HEK293T (cell line): ENCODE data around the gene NR2C2.

ENCODE experiments used
- ARNT ChIP-seq: fragments of 450-650 bp; IDR thresholded peaks from 2 replicates; pipeline ENCODE4 v1.6.1; 2017; ENCODE audit warnings: mild to moderate bottlenecking
- BHLHE40 ChIP-seq: fragments of 450-650 bp; IDR thresholded peaks from 2 replicates; pipeline ENCODE4 v1.6.1; 2016; ENCODE audit warnings: mild to moderate bottlenecking, moderate library complexity, borderline replicate concordance
- CTBP1 ChIP-seq: fragments of 450-650 bp; IDR thresholded peaks from 2 replicates; pipeline ENCODE4 v1.6.1; 2016; ENCODE audit warnings: borderline replicate concordance
- ELF4 ChIP-seq: fragments of 450-650 bp; IDR thresholded peaks from 2 replicates; pipeline ENCODE4 v1.6.1; 2017; ENCODE audit warnings: antibody characterized with exemption
- FOXA1 ChIP-seq: fragments of 450-650 bp; IDR thresholded peaks from 2 replicates; pipeline ENCODE4 v1.6.1; 2016; ENCODE audit warnings: mild to moderate bottlenecking
- FOXK2 ChIP-seq: fragments of 450-650 bp; IDR thresholded peaks from 2 replicates; pipeline ENCODE4 v1.6.1; 2016; ENCODE audit warnings: mild to moderate bottlenecking
- FOXM1 ChIP-seq: fragments of 450-650 bp; IDR thresholded peaks from 2 replicates; pipeline ENCODE4 v1.6.1; 2017; ENCODE audit warnings: mild to moderate bottlenecking, borderline replicate concordance
- HDGF ChIP-seq: fragments of 450-650 bp; IDR thresholded peaks from 2 replicates; pipeline ENCODE4 v1.6.1; 2017; ENCODE audit warnings: antibody characterized with exemption, borderline replicate concordance
- NFRKB ChIP-seq: fragments of 450-650 bp; IDR thresholded peaks from 2 replicates; pipeline ENCODE4 v1.6.1; 2016; ENCODE audit warnings: mild to moderate bottlenecking, moderate library complexity
- SP1 ChIP-seq: fragments of 450-650 bp; IDR thresholded peaks from 2 replicates; pipeline ENCODE4 v1.6.1; 2017
- SUZ12 ChIP-seq: fragments of 450-650 bp; IDR thresholded peaks from 2 replicates; pipeline ENCODE4 v1.6.1; 2016; ENCODE audit warnings: mild to moderate bottlenecking
- TARDBP ChIP-seq: fragments of 450-650 bp; IDR thresholded peaks from 2 replicates; pipeline ENCODE4 v1.6.1; 2016

DNA sequence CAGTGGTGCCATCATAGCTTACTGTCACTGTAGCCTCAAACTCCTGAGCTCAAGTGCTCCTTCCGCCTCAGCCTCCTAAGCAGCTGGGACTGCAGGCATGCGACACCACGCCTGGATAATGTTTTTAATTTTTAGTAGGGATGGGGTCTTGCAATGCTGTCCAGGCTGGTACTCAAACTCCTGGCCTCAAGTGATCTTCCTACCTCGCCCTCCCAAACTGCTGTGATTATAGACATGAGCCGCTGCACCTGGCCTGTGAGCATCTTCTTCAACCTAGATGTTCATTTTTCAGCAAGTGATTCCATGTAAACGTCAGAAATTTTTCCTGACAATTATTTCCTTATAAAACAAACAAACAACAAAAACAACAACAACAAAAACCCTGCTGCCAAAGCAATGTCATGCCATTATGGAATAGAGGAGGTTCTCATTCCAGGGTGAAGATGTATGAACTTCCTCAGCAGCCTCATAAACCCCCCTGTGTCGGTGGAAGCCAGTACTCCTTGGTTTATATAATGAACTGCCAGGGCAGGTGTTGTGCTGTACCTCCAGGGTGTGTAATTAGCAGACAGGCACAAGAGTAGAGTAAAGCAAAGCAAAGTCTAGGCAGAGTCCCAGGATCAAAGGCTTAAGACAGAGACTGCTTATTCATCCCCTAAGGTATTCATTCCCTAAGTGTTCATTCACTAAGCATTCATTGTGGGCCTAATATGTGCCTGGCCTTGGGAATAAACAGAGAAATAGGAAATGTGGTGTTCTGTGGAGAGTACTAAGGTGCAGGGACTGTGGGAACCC lies 44.6 kb downstream of the NR2C2 start:
- TF ChIP-seq SP1 = no peak
- TF ChIP-seq ARNT = no peak
- TF ChIP-seq FOXK2 = no peak
- TF ChIP-seq FOXA1 = no peak
- TF ChIP-seq HDGF = no peak
- TF ChIP-seq NFRKB = no peak
- TF ChIP-seq BHLHE40 = no peak
- no peak for TF ChIP-seq CTBP1
- TF ChIP-seq FOXM1 = no peak
- TF ChIP-seq ELF4 = no peak
- no peak for TF ChIP-seq SUZ12
- TF ChIP-seq TARDBP = no peak
